H1 (cell line): Measurements from ENCODE around the gene JAKMIP1.

Experiments
- CEBPB ChIP-seq: IDR thresholded peaks from 2 replicates; pipeline ENCODE4 v1.6.1; 2012; ENCODE audit warnings: low read depth, low read length
- CTCF ChIP-seq, 3 experiments: IDR thresholded peaks; 1 replicate in 2 of 3; 2 replicates in 1 of 3; pipeline versions ENCODE4 v1.5.1 to v1.6.1; 2011; ENCODE audit warnings: low read length in 3 of 3, mild to moderate bottlenecking in 3 of 3, inconsistent platforms in 2 of 3, low read depth in 1 of 3, moderate library complexity in 1 of 3; ENCODE audit not compliant: insufficient read depth in 1 of 3; ENCODE audit errors: control extremely low read depth in 1 of 3
- EGR1 ChIP-seq: IDR thresholded peaks from 2 replicates; pipeline ENCODE4 v1.6.1; 2011; ENCODE audit warnings: low read depth, low read length, borderline replicate concordance
- MAFK ChIP-seq: IDR thresholded peaks from 2 replicates; pipeline ENCODE4 v1.6.1; 2012; ENCODE audit warnings: low read depth, mild to moderate bottlenecking, improper control_type of control experiment, low read length
- POLR2A ChIP-seq, 2 experiments: IDR thresholded peaks; 1 replicate in 1 of 2; 2 replicates in 1 of 2; pipeline ENCODE4 v1.6.1; 2011; ENCODE audit warnings: low read depth in 2 of 2, low read length in 2 of 2, mild to moderate bottlenecking in 2 of 2; ENCODE audit errors: control extremely low read depth in 1 of 2
- RAD21 ChIP-seq, 2 experiments: IDR thresholded peaks in 1 of 2; conservative IDR thresholded peaks in 1 of 2; 2 replicates each; pipeline ENCODE4 v1.6.1; 2011; ENCODE audit warnings: low read depth in 2 of 2, low read length in 2 of 2, improper control_type of control experiment in 1 of 2, inconsistent platforms in 1 of 2, mild to moderate bottlenecking in 1 of 2, moderate library complexity in 1 of 2
- TCF12 ChIP-seq: IDR thresholded peaks from 2 replicates; pipeline ENCODE4 v1.6.1; 2011; ENCODE audit warnings: low read depth, mild to moderate bottlenecking, low read length
- USF2 ChIP-seq: IDR thresholded peaks from 2 replicates; pipeline ENCODE4 v1.6.1; 2011; ENCODE audit warnings: low read length, improper control_type of control experiment

GRCh38 chr4:6068986-6069385, 131.4 kb downstream of the JAKMIP1 start:
- TF ChIP-seq RAD21 (IDR thresholded peaks at IDR 0.05 in 1 of 2, conservative IDR thresholded peaks at IDR 0.05 in 1 of 2; ENCODE audit: low read depth in 2 of 2, low read length in 2 of 2) (no peak), TCF12 (no peak), POLR2A (IDR thresholded peaks at IDR 0.05; ENCODE audit: control extremely low read depth in 1 of 2, low read depth in 2 of 2, low read length in 2 of 2) (no peak), CTCF (IDR thresholded peaks at IDR 0.05; ENCODE audit: control extremely low read depth in 1 of 3, insufficient read depth in 1 of 3, low read depth in 1 of 3, low read length in 3 of 3) (no peak), MAFK (no peak), EGR1 (no peak), USF2 (no peak), CEBPB (no peak)
